GM13976 (cell line): ENCODE data around the gene UBE2QL1.

ENCODE experiments used
- DNase-seq: peaks from one replicate; pipeline ENCODE4 v3.0.0; 2012; ENCODE audit warnings: low spot score
- in situ Hi-C: fragments of 300-500 bp; cut with MboI; formaldehyde crosslinking; loops from one replicate; pipeline ENCODE4 v1.12.0; 2022; ENCODE audit warnings: low sequenced_read_pairs, mixed read lengths, inconsistent platforms; ENCODE audit not compliant: unreplicated experiment
- TF ChIP-seq, protein P1 (sequence below): IDR thresholded peaks from 2 replicates; pipeline ENCODE4 v1.5.1; 2012; ENCODE audit warnings: borderline replicate concordance, mild to moderate bottlenecking; ENCODE audit not compliant: insufficient read depth; ENCODE audit errors: extremely low read depth, missing control alignments, control extremely low read depth

Gene UBE2QL1

DNA sequence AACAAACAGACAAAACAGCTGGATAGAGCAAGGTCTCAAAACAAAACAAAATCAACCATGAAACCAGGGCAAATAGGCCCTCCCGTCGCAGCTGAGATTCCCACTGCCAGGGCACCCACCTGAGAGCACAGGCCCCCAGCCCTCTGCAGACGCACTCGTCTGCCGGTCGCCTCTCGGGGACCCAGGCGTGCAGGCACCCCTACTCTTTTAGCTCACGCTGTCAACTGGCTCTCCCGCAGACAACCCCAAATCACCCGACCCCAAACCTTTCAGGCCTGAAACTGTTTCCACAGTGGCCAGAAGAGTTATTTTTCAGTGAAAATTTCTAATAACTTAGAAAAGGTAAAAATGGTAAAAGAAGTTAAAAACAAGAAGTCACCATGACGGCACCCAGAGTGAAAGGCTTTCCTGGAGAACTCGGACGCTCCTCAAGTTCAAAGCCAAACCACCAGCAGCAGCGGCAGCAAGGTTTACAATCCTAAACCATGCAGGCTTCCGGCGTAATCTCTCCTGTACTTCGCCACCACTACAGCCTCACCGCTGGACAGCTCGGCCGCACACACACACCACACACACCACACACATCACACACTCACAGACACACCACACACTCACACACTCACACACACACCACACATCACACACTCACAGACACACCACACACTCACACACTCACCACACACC is 1.9 kb upstream of the UBE2QL1 start:
- in situ Hi-C loops: no loop called here
- TF ChIP-seq, protein P1, sequence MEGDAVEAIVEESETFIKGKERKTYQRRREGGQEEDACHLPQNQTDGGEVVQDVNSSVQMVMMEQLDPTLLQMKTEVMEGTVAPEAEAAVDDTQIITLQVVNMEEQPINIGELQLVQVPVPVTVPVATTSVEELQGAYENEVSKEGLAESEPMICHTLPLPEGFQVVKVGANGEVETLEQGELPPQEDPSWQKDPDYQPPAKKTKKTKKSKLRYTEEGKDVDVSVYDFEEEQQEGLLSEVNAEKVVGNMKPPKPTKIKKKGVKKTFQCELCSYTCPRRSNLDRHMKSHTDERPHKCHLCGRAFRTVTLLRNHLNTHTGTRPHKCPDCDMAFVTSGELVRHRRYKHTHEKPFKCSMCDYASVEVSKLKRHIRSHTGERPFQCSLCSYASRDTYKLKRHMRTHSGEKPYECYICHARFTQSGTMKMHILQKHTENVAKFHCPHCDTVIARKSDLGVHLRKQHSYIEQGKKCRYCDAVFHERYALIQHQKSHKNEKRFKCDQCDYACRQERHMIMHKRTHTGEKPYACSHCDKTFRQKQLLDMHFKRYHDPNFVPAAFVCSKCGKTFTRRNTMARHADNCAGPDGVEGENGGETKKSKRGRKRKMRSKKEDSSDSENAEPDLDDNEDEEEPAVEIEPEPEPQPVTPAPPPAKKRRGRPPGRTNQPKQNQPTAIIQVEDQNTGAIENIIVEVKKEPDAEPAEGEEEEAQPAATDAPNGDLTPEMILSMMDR: no peak
- DNase-seq: no peak

DNA sequence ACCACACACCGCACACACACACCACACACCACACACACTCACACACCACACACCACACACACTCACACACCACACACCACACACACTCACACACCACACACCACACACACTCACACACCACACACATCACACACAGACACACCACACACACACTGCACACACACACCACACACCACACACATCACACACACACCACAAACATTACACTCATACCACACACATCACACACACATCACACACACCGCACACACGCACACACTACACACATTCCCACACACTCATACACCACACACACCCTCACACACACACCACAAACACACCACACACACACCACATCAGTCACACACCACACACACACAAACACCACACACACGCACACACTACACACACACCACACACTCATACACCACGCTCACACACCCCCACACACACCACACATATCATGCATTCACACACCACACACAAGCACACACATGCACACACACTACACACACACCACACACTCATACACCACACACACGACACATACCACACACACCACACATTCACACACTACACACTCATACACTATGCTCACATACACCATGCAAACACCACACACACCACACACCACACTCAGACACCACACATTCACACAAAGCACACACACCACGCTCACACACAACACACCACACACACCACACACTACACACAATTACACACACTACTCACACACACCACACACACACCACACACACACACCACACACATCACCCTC is 1.1 kb upstream of the UBE2QL1 start:
- DNase-seq: no peak
- TF ChIP-seq, protein P1: no peak
- in situ Hi-C loops: no loop called here

DNA sequence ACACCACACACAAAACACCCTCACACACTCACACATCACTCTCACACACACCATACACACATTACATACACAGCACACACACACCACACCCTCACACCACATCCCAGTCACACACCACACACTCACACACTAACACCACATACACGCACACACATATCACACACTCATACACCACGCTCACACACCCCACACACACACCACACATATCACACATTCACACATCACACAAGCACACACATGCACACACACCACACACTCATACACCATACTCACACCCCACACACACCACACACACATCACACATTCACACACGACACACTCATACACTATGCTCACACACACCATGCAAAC is 543 bp upstream of the UBE2QL1 start:
- no peak for DNase-seq
- in situ Hi-C loops: no loop called here
- TF ChIP-seq, protein P1: no peak

DNA sequence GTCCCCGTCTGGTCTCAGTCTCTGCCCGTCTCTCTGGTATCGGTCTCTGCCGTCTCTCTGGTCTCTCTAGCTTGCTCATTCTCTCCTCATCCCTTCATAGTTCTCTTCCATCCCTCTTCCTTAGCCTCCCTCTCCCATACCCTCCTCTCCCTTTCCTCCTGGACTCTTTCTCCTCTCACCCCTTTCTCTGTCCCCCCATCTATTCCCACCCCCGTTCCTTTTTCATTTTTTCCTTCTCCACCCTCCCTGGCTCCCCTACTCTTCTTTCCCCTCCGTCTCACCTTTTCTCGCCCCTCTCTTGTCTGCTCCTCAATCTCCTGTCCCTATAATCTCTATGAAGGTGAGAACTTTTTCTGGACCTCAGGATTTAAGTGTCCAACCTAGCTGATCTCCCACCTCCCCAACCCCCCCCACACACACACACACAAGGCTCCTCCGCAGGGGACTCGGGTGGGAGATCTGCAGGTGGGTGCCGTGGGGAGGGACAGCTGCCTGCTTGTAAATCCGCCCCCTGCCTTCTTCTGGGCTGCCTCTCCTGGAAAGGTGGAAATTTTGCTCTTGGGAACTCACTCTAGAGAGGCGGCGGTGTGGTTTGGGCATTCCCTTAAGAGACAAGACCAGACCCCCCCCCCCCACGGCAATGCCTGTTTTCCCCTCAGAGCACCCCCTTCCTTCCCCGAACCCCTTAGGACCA is 953 bp downstream of the UBE2QL1 start:
- in situ Hi-C loops: no loop called here
- no peak for DNase-seq
- TF ChIP-seq, protein P1: no peak

DNA sequence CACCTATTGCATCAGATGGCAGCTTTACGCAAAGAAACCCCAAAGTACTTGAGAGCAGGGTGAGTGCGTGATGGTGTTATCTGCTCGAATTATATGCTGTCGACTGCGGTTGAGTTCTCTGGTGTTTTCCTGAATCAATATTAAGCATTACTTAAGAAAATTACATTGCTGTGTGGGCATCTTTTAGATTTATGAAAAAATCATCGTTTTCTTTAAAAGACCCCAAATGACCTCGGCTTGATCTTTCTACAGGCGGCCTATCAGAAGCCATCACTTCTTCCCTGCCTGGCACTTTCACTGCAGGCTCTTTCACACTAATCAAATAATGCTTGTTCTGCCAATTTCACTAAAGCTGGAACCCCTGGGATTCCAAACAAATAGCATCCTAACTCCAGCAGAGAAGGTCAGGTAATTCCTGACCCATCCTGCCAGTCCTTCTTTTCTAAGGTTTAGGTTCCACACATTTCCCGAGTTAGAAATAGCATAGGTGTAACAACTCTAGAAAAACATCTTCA is 1.7 kb downstream of the UBE2QL1 start:
- no peak for DNase-seq
- TF ChIP-seq, protein P1: no peak
- in situ Hi-C loops: no loop called here

DNA sequence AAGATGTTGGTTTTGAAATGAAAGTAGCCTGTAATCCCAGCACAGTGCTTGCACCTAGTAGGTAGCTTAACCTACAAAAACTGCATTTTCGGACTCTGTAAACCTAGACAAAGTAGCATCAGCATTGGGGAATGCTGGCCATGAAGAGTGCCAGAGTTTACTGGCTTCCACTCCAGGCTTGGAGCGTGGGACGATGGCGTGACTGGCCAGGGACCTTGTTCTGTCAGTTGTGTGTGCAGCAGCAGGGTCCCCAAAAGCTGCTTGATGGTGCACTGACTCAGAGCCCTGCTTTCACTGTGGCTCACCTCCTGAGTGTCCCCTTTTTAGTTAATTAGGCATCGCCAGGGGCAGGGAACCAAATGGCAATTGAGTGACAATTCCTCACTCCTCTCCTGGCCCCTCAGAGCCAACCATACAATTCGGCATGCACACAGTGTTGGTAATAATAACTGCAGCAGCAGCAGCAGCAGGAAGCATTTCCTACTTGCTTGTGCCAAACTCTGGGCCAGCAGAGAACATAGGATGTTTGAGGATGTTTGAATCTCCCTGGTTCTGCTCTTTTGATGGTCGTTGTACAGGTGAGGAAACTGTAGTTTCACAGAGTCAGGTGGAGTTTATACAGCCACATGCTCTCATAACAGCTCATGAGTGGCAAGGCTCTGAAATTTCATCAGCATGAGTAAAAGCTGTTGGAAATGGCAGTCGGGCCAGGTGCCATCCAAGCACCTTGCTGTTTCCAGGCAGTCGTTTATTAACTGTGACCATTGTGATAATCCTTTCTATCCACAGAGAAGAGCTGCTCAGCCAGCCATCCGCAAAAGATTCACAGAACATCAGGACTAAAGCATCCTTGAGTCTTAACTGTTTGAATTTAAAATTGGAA is 4.2 kb downstream of the UBE2QL1 start:
- in situ Hi-C loops: no loop called here
- TF ChIP-seq, protein P1: no peak
- DNase-seq: no peak
